Measurements from ENCODE around the gene VPS13D. TPM values are rescaled to one million over a fixed set of nuclear protein-coding genes. Genes with fewer than 3 reads are reported as not detected.

The VPS13D gene
- total RNA-seq, 1 experiment from 2014 or later = 33.1 TPM

DNA sequence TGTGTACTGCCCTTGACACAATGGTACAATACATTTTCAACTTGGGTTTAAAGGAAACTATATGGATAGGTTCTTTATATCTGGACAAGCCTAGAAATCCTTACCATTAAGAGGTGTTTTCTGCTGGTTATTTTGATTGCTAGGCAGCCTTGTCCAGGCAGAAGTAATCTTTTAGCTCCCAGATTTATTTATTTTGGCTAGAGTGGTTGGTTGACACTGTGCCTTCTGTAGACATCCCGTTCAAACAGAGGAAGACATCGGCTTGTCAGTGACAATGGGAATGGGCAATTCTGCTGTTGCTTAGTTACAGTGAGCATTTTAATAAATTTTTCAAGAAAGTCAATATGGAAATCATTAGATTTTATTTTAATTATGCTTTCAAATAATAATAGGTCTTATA, 138.8 kb downstream of the VPS13D start:
- DNase-seq (ENCODE audit: low read depth, low spot score) = no peak
- POLR2A ChIA-PET = no interaction called here
- Histone ChIP-seq H3K4me3 (ENCODE audit: low read depth in 2 of 2, low read length in 2 of 2) (no peak overlapping the region), H3K27ac (ENCODE audit: low read length) (no peak overlapping the region), H3K27me3 (ENCODE audit: control insufficient read depth, insufficient read depth, low read length) (no peaks in the 10 kb centered on the region), H3K36me3 (ENCODE audit: control insufficient read depth, insufficient read depth, low read length) (peaks cover 8% of the 10 kb centered on the region; the same call in 1 of the 2 replicates), H3K9me3 (ENCODE audit: control insufficient read depth, insufficient read depth, low read depth, low read length) (no peaks in the 10 kb centered on the region), H3K4me1 (ENCODE audit: control insufficient read depth, insufficient read depth, low read length) (no peaks in the 10 kb centered on the region)
- CTCF ChIA-PET = no interaction called here
- intact Hi-C loops (cut with micrococcal nuclease; ENCODE audit: unreplicated experiment) (no loop called here), in situ Hi-C loops (cut with HindIII; ENCODE audit: low pct_unique_long_range_greater_than_20kb, low sequenced_read_pairs) (no loop called here)
- BruUV-seq (replicated peaks) = no TSS peak
- TF ChIP-seq CTCF (IDR thresholded peaks at IDR 0.05) (no peak), SIN3A (IDR thresholded peaks at IDR 0.05; ENCODE audit: borderline replicate concordance, insufficient read depth, low read depth, low read length) (no peak), TCF7L2 (IDR thresholded peaks at IDR 0.05; ENCODE audit: low read depth, low read length) (no peak), POLR2AphosphoS5 (IDR thresholded peaks at IDR 0.05; ENCODE audit: low read depth, low read length) (no peak)
- TF ChIP-seq, protein P1, sequence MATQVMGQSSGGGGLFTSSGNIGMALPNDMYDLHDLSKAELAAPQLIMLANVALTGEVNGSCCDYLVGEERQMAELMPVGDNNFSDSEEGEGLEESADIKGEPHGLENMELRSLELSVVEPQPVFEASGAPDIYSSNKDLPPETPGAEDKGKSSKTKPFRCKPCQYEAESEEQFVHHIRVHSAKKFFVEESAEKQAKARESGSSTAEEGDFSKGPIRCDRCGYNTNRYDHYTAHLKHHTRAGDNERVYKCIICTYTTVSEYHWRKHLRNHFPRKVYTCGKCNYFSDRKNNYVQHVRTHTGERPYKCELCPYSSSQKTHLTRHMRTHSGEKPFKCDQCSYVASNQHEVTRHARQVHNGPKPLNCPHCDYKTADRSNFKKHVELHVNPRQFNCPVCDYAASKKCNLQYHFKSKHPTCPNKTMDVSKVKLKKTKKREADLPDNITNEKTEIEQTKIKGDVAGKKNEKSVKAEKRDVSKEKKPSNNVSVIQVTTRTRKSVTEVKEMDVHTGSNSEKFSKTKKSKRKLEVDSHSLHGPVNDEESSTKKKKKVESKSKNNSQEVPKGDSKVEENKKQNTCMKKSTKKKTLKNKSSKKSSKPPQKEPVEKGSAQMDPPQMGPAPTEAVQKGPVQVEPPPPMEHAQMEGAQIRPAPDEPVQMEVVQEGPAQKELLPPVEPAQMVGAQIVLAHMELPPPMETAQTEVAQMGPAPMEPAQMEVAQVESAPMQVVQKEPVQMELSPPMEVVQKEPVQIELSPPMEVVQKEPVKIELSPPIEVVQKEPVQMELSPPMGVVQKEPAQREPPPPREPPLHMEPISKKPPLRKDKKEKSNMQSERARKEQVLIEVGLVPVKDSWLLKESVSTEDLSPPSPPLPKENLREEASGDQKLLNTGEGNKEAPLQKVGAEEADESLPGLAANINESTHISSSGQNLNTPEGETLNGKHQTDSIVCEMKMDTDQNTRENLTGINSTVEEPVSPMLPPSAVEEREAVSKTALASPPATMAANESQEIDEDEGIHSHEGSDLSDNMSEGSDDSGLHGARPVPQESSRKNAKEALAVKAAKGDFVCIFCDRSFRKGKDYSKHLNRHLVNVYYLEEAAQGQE (IDR thresholded peaks at IDR 0.05; ENCODE audit: insufficient read depth in 1 of 2, low read depth in 2 of 2, low read length in 1 of 2) = no peak
- no peak for ATAC-seq

GRCh38 chr1:12369258-12369657, 139.4 kb downstream of the VPS13D start:
- CTCF ChIA-PET = no interaction called here
- H3K27ac ChIP-seq (ENCODE audit: low read length) = no peak overlapping the region
- H3K4me3 ChIP-seq (ENCODE audit: low read depth in 2 of 2, low read length in 2 of 2) = no peak overlapping the region
- POLR2A ChIA-PET = no interaction called here
- TF ChIP-seq TCF7L2 (IDR thresholded peaks at IDR 0.05; ENCODE audit: low read depth, low read length) = no peak
- no peak for TF ChIP-seq POLR2AphosphoS5 (IDR thresholded peaks at IDR 0.05; ENCODE audit: low read depth, low read length)
- TF ChIP-seq CTCF (IDR thresholded peaks at IDR 0.05) = no peak
- no peak for TF ChIP-seq SIN3A (IDR thresholded peaks at IDR 0.05; ENCODE audit: borderline replicate concordance, insufficient read depth, low read depth, low read length)
- TF ChIP-seq, protein P1 (IDR thresholded peaks at IDR 0.05; ENCODE audit: insufficient read depth in 1 of 2, low read depth in 2 of 2, low read length in 1 of 2) = no peak
- H3K9me3 ChIP-seq (ENCODE audit: control insufficient read depth, insufficient read depth, low read depth, low read length) = no peaks in the 10 kb centered on the region
- no TSS peak for BruUV-seq (replicated peaks)
- peaks cover 8% of the 10 kb centered on the region; the same call in 1 of the 2 replicates for H3K36me3 ChIP-seq (ENCODE audit: control insufficient read depth, insufficient read depth, low read length)
- intact Hi-C loops (cut with micrococcal nuclease; ENCODE audit: unreplicated experiment) = no loop called here
- no peaks in the 10 kb centered on the region for H3K27me3 ChIP-seq (ENCODE audit: control insufficient read depth, insufficient read depth, low read length)
- DNase-seq (ENCODE audit: low read depth, low spot score) = no peak
- in situ Hi-C loops (cut with HindIII; ENCODE audit: low pct_unique_long_range_greater_than_20kb, low sequenced_read_pairs) = no loop called here
- no peaks in the 10 kb centered on the region for H3K4me1 ChIP-seq (ENCODE audit: control insufficient read depth, insufficient read depth, low read length)
- ATAC-seq = no peak

Data from Panc1 (cell line).